ENCODE results near the gene RNF10.

DNA sequence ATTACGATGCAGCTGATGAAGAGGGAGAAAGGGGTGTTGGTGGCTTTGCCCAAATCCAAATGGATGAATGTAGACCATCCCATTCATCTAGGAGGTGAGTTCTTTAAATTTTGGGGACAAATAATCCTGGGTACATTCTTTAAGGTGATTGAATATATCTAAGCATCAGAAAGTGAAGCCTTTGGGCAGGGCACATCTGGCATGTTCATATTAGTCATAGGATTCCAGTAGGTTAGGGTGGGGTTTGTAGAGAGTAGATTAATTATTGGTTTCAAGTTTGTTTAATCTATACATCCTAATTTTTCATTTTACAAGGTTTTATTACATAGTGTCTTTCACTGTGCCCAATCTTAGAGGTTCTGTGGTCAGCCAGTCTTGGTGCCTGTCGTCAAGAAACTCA lies 23.4 kb downstream of the RNF10 start:
- no peak for TF ChIP-seq POLR2A (IDR thresholded peaks at IDR 0.05)
- TF ChIP-seq, protein P1, sequence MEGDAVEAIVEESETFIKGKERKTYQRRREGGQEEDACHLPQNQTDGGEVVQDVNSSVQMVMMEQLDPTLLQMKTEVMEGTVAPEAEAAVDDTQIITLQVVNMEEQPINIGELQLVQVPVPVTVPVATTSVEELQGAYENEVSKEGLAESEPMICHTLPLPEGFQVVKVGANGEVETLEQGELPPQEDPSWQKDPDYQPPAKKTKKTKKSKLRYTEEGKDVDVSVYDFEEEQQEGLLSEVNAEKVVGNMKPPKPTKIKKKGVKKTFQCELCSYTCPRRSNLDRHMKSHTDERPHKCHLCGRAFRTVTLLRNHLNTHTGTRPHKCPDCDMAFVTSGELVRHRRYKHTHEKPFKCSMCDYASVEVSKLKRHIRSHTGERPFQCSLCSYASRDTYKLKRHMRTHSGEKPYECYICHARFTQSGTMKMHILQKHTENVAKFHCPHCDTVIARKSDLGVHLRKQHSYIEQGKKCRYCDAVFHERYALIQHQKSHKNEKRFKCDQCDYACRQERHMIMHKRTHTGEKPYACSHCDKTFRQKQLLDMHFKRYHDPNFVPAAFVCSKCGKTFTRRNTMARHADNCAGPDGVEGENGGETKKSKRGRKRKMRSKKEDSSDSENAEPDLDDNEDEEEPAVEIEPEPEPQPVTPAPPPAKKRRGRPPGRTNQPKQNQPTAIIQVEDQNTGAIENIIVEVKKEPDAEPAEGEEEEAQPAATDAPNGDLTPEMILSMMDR (IDR thresholded peaks at IDR 0.05), result no peak

All from heart left ventricle (tissue), 13 donors.